Gastroesophageal sphincter (tissue), 3 donors: ENCODE measurements around the gene MPZL1.

ENCODE experiments used
- EP300 ChIP-seq: sonication (generic); formaldehyde crosslinking; IDR thresholded peaks from one replicate; pipeline ENCODE4 v1.6.1; 2017; ENCODE audit warnings: antibody characterized with exemption, mild to moderate bottlenecking
- POLR2A ChIP-seq, 2 donors: fragments of 450-650 bp; IDR thresholded peaks; one replicate each; pipeline ENCODE4 v1.6.1; 2017; ENCODE audit warnings: antibody characterized with exemption in 2 of 2, mild to moderate bottlenecking in 2 of 2, moderate library complexity in 1 of 2
- TF ChIP-seq, protein P1 (sequence below), 4 experiments: fragments of 200-600 bp in 2 of 4; fragments of 450-650 bp in 2 of 4; sonication (generic) in 1 of 4; IDR thresholded peaks; one replicate each; pipeline ENCODE4 v1.5.1; 2017 to 2019; ENCODE audit warnings: antibody characterized with exemption in 4 of 4, mild to moderate bottlenecking in 2 of 4, moderate library complexity in 2 of 4

DNA sequence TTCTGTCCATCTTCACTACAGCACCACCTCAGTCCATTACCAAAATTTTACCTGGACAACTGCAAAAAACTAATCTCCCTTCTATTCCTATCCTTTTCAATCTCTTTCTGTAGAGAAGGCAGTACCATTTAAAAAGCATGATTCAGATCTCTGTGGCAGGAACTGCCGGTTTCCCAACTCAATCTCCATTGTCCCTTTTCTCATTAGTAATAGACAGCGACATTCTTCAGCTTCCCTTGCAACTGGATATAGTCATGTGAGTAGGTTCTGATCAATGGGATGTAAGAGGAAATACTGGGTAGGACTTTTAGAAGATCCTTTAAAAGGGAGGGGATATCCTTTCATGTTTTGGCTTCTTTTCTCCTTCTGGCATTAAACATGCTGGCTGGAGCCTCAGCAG, 117.2 kb downstream of the MPZL1 start:
- no peak for TF ChIP-seq POLR2A (IDR thresholded peaks at IDR 0.05)
- TF ChIP-seq, protein P1, sequence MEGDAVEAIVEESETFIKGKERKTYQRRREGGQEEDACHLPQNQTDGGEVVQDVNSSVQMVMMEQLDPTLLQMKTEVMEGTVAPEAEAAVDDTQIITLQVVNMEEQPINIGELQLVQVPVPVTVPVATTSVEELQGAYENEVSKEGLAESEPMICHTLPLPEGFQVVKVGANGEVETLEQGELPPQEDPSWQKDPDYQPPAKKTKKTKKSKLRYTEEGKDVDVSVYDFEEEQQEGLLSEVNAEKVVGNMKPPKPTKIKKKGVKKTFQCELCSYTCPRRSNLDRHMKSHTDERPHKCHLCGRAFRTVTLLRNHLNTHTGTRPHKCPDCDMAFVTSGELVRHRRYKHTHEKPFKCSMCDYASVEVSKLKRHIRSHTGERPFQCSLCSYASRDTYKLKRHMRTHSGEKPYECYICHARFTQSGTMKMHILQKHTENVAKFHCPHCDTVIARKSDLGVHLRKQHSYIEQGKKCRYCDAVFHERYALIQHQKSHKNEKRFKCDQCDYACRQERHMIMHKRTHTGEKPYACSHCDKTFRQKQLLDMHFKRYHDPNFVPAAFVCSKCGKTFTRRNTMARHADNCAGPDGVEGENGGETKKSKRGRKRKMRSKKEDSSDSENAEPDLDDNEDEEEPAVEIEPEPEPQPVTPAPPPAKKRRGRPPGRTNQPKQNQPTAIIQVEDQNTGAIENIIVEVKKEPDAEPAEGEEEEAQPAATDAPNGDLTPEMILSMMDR (IDR thresholded peaks at IDR 0.05), result no peak
- no peak for TF ChIP-seq EP300
